HuH-7.5 (cell line): ENCODE data around the gene ARSK.
"Not testable (repeated sequence)": the region's sequence is repeated elsewhere in the genome, so short reads cannot be mapped to it uniquely, and the experiment has no call there.

ENCODE experiments used
- DNase-seq: peaks from one replicate; pipeline ENCODE4 v3.0.0; 2011; ENCODE audit warnings: low spot score

ARSK gene

GRCh38 chr5:95621839-95622629 is 67.1 kb downstream of the ARSK start:
- DNase-seq, result no peak

- DNase-seq, result no peak
These were observed 68.8 kb downstream of the ARSK start for GRCh38 chr5:95623706-95624105.

- no peak for DNase-seq
These were observed 69.5 kb downstream of the ARSK start for GRCh38 chr5:95624368-95624767.

GRCh38 chr5:95626701-95627100 is 71.8 kb downstream of the ARSK start:
- no peak for DNase-seq

- DNase-seq, result no peak
These were observed 73.3 kb downstream of the ARSK start for GRCh38 chr5:95627971-95628810.

- no peak for DNase-seq
These were observed 74.0 kb downstream of the ARSK start for GRCh38 chr5:95628933-95629332.

- DNase-seq, result no peak
These were observed 75.6 kb downstream of the ARSK start for GRCh38 chr5:95630394-95630917.

- no peak for DNase-seq
These were observed 76.5 kb downstream of the ARSK start for GRCh38 chr5:95631255-95631958.

- no peak for DNase-seq
These were observed 77.2 kb downstream of the ARSK start for GRCh38 chr5:95631991-95632675.

- DNase-seq, result not testable (repeated sequence)
These were observed 78.0 kb downstream of the ARSK start for GRCh38 chr5:95632942-95633341.

- DNase-seq, result no peak
These were observed 78.8 kb downstream of the ARSK start for GRCh38 chr5:95633671-95634070.

GRCh38 chr5:95634081-95634480 is 79.2 kb downstream of the ARSK start:
- no peak for DNase-seq

GRCh38 chr5:95638632-95639031 is 83.7 kb downstream of the ARSK start:
- DNase-seq, result no peak

- no peak for DNase-seq
These were observed 86.9 kb downstream of the ARSK start for GRCh38 chr5:95641741-95642220.

GRCh38 chr5:95643152-95643551 is 88.3 kb downstream of the ARSK start:
- no peak for DNase-seq

- DNase-seq, result no peak
These were observed 89.6 kb downstream of the ARSK start for GRCh38 chr5:95644351-95645042.

GRCh38 chr5:95646226-95646568 is 91.3 kb downstream of the ARSK start:
- not testable (repeated sequence) for DNase-seq

- peak; percentile 49 for DNase-seq
These were observed 91.9 kb downstream of the ARSK start, which contains the start of gene RFESD for GRCh38 chr5:95646569-95647431. RFESD (plus strand) TSS chr5:95646777; CDS start chr5:95652272, 5,495 bp downstream.

GRCh38 chr5:95647886-95648860 is 93.3 kb downstream of the ARSK start:
- no peak for DNase-seq
